Brain microvascular endothelial cell (primary cell): ENCODE data around the gene CADPS.

Source experiments
- DNase-seq: peaks from one replicate; pipeline ENCODE4 v3.0.0-alpha.2; 2020
- H3K27ac ChIP-seq: fragments of 250-450 bp; sonication (Bioruptor Pico); 2 replicates; pipeline ENCODE4 v1.5.1; 2020; ENCODE audit warnings: mild to moderate bottlenecking, moderate library complexity
- H3K27me3 ChIP-seq: fragments of 250-450 bp; sonication (Bioruptor Pico); replicated peaks from 2 replicates; pipeline ENCODE4 v1.5.1; 2020; ENCODE audit warnings: mild to moderate bottlenecking
- H3K36me3 ChIP-seq: fragments of 250-450 bp; sonication (Bioruptor Pico); replicated peaks from 2 replicates; pipeline ENCODE4 v1.5.1; 2020; ENCODE audit warnings: mild to moderate bottlenecking
- H3K4me3 ChIP-seq: 2 replicates; pipeline ENCODE4 v1.5.1; 2011; ENCODE audit warnings: low read depth, mild to moderate bottlenecking, control low read depth, low read length, moderate library complexity
- in situ Hi-C: cut with HindIII; loops from 2 replicates; pipeline ENCODE4 v1.10.0; 2017; ENCODE audit warnings: low sequenced_read_pairs, low pct_ligation_motif_present
- TF ChIP-seq, protein P1 (sequence below): IDR thresholded peaks from 2 replicates; pipeline ENCODE4 v1.5.1; 2011; ENCODE audit warnings: low read depth, mild to moderate bottlenecking, moderate library complexity, low read length, control low read depth, inconsistent platforms; ENCODE audit errors: missing control alignments

Gene CADPS

DNA sequence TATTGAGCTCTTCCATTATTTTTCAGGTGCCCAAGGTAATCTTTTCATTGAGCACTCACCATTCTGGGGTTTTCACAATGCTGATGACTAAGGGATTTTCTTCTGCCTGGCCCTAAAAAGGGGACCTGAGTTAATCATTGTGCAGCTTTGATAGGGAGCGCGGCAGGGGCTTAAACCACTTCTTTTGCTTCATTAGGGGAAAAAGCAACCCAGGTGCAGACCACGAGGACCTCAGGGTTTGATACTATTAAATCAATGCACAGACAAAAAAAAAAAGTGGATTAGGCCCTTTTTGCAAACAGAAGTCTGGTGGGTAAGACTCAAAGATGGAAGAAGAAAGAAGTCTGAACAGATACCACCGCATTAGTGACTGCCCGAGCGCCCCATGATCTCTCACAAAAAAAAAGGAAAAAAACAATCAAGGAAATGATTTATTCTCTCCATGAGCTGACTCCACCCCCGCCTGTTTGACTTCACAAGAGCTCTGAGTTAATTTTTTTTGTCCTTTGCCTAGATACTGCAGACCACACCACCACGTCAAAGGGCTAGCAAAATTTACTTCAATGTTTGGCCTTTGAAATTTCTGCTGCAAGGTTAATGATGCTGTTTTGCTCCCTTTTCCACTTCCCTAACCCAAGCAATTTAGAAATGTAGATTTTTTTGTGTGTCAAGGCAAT, 423.9 kb downstream of the CADPS start:
- H3K36me3 ChIP-seq, result no peaks in the 10 kb centered on the region

GRCh38 chr3:62446337-62446940, 428.8 kb downstream of the CADPS start:
- Histone ChIP-seq H3K27me3 (no peaks in the 10 kb centered on the region), H3K4me3 (no peak overlapping the region), H3K36me3 (no peaks in the 10 kb centered on the region), H3K27ac (no peak overlapping the region)
- in situ Hi-C loops, result no loop called here
- TF ChIP-seq, protein P1, sequence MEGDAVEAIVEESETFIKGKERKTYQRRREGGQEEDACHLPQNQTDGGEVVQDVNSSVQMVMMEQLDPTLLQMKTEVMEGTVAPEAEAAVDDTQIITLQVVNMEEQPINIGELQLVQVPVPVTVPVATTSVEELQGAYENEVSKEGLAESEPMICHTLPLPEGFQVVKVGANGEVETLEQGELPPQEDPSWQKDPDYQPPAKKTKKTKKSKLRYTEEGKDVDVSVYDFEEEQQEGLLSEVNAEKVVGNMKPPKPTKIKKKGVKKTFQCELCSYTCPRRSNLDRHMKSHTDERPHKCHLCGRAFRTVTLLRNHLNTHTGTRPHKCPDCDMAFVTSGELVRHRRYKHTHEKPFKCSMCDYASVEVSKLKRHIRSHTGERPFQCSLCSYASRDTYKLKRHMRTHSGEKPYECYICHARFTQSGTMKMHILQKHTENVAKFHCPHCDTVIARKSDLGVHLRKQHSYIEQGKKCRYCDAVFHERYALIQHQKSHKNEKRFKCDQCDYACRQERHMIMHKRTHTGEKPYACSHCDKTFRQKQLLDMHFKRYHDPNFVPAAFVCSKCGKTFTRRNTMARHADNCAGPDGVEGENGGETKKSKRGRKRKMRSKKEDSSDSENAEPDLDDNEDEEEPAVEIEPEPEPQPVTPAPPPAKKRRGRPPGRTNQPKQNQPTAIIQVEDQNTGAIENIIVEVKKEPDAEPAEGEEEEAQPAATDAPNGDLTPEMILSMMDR, result no peak
- DNase-seq, result no peak

More for the DNA sequence above, 423.9 kb downstream of the CADPS start:
- in situ Hi-C loops, result no loop called here
- Histone ChIP-seq H3K4me3 (no peak overlapping the region), H3K27ac (no peak overlapping the region), H3K27me3 (no peaks in the 10 kb centered on the region)
- TF ChIP-seq, protein P1, result no peak
- no peak for DNase-seq

- H3K4me3 ChIP-seq, result peak overlapping the region; percentile 28
- H3K27me3 ChIP-seq, result no peaks in the 10 kb centered on the region
- no peak for DNase-seq
- no peak overlapping the region for H3K27ac ChIP-seq
- in situ Hi-C loops, result no loop called here
- TF ChIP-seq, protein P1, result no peak
- H3K36me3 ChIP-seq, result no peaks in the 10 kb centered on the region
These were observed 429.9 kb downstream of the CADPS start for GRCh38 chr3:62445275-62445674.

DNA sequence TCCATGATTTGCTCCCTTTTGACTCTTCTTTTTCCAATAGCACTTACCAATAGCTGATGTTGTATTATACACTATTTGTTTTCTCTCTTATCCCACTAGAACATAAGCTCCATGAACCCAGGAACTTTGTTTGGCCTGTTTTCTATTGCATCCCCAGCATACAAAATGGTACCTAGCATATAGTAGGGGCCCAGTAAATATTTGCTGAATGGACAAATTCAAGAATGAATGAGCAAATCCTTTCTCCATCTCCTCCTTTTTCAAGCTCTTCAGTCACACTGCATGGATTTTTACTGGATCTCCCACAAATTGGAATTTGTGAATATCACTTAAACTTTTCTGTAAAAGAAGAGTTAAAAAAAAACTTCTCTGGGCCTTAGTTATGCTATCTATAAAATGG, 435.2 kb downstream of the CADPS start:
- no peak overlapping the region for H3K27ac ChIP-seq
- no peaks in the 10 kb centered on the region for H3K36me3 ChIP-seq
- TF ChIP-seq, protein P1, result no peak
- DNase-seq, result no peak
- no peaks in the 10 kb centered on the region for H3K27me3 ChIP-seq
- H3K4me3 ChIP-seq, result no peak overlapping the region
- in situ Hi-C loops, result no loop called here

- DNase-seq, result no peak
- no peaks in the 10 kb centered on the region for H3K36me3 ChIP-seq
- no peak overlapping the region for H3K4me3 ChIP-seq
- in situ Hi-C loops, result no loop called here
- H3K27ac ChIP-seq, result no peak overlapping the region
- H3K27me3 ChIP-seq, result no peaks in the 10 kb centered on the region
- TF ChIP-seq, protein P1, result no peak
These were observed 435.9 kb downstream of the CADPS start for GRCh38 chr3:62439176-62439813.
